ENCODE data around the gene LRRC74B.
"Not testable (repeated sequence)": the region's sequence is repeated elsewhere in the genome, so short reads cannot be mapped to it uniquely, and the experiment has no call there.

The LRRC74B gene

GRCh38 chr22:21073023-21073422 is 27.3 kb downstream of the LRRC74B start:
- peak; percentile 14 for DNase-seq (ENCODE audit: low read depth, low spot score)
- no peak overlapping the region for H3K27ac ChIP-seq

- no peak for DNase-seq (ENCODE audit: low read depth, low spot score)
- no peak overlapping the region for H3K27ac ChIP-seq
Measured at GRCh38 chr22:21073482-21073881, 27.7 kb downstream of the LRRC74B start.

GRCh38 chr22:21074102-21074715 is 28.5 kb downstream of the LRRC74B start:
- peak; percentile 55 for DNase-seq (ENCODE audit: low read depth, low spot score)
- peak overlapping the region; percentile 37 for H3K27ac ChIP-seq

- no peak for DNase-seq (ENCODE audit: low read depth, low spot score)
- no peak overlapping the region for H3K27ac ChIP-seq
Measured at GRCh38 chr22:21075516-21076138, 29.9 kb downstream of the LRRC74B start.

GRCh38 chr22:21076912-21077625 is 31.3 kb downstream of the LRRC74B start:
- DNase-seq (ENCODE audit: low read depth, low spot score): no peak
- H3K27ac ChIP-seq: no peak overlapping the region

GRCh38 chr22:21077884-21078508 is 32.2 kb downstream of the LRRC74B start:
- H3K27ac ChIP-seq: no peak overlapping the region
- no peak for DNase-seq (ENCODE audit: low read depth, low spot score)

- DNase-seq (ENCODE audit: low read depth, low spot score): no peak
- no peak overlapping the region for H3K27ac ChIP-seq
Measured at GRCh38 chr22:21078916-21079315, 33.2 kb downstream of the LRRC74B start.

GRCh38 chr22:21079493-21079892 is 33.7 kb downstream of the LRRC74B start:
- H3K27ac ChIP-seq: no peak overlapping the region
- DNase-seq (ENCODE audit: low read depth, low spot score): no peak

GRCh38 chr22:21080435-21081137 is 34.8 kb downstream of the LRRC74B start:
- no peak overlapping the region for H3K27ac ChIP-seq
- DNase-seq (ENCODE audit: low read depth, low spot score): no peak

- DNase-seq (ENCODE audit: low read depth, low spot score): no peak
- no peak overlapping the region for H3K27ac ChIP-seq
Measured at GRCh38 chr22:21082248-21082647, 36.5 kb downstream of the LRRC74B start.

GRCh38 chr22:21087119-21087518 is 41.4 kb downstream of the LRRC74B start:
- no peak overlapping the region for H3K27ac ChIP-seq
- DNase-seq (ENCODE audit: low read depth, low spot score): no peak

GRCh38 chr22:21087926-21088325 is 42.2 kb downstream of the LRRC74B start:
- DNase-seq (ENCODE audit: low read depth, low spot score); H3K27ac ChIP-seq: not testable (repeated sequence)

- not testable (repeated sequence) for DNase-seq (ENCODE audit: low read depth, low spot score); H3K27ac ChIP-seq
Measured at GRCh38 chr22:21091220-21091619, 45.5 kb downstream of the LRRC74B start.

GRCh38 chr22:21092797-21093554 is 47.2 kb downstream of the LRRC74B start:
- H3K27ac ChIP-seq: no peak overlapping the region
- DNase-seq (ENCODE audit: low read depth, low spot score): no peak

GRCh38 chr22:21093555-21094137 is 47.9 kb downstream of the LRRC74B start:
- not testable (repeated sequence) for DNase-seq (ENCODE audit: low read depth, low spot score); H3K27ac ChIP-seq

- DNase-seq (ENCODE audit: low read depth, low spot score): no peak
- H3K27ac ChIP-seq: no peak overlapping the region
Measured at GRCh38 chr22:21094911-21095772, 49.4 kb downstream of the LRRC74B start.

- no peak for DNase-seq (ENCODE audit: low read depth, low spot score)
- H3K27ac ChIP-seq: no peak overlapping the region
Measured at GRCh38 chr22:21095773-21096107, 50.0 kb downstream of the LRRC74B start.

GRCh38 chr22:21096878-21097277 is 51.1 kb downstream of the LRRC74B start:
- H3K27ac ChIP-seq; DNase-seq (ENCODE audit: low read depth, low spot score): not testable (repeated sequence)
